CD4-positive, alpha-beta T cell treated with Interleukin-10 for 1 hour (primary cell): Measurements from ENCODE around the gene CLEC16A.
A peak's percentile ranks its signal among the peaks of the same experiment; 100 is the strongest.

Experiments used
- DNase-seq: peaks from one replicate; pipeline ENCODE4 v3.0.0-alpha.2; 2020

Gene CLEC16A

DNA sequence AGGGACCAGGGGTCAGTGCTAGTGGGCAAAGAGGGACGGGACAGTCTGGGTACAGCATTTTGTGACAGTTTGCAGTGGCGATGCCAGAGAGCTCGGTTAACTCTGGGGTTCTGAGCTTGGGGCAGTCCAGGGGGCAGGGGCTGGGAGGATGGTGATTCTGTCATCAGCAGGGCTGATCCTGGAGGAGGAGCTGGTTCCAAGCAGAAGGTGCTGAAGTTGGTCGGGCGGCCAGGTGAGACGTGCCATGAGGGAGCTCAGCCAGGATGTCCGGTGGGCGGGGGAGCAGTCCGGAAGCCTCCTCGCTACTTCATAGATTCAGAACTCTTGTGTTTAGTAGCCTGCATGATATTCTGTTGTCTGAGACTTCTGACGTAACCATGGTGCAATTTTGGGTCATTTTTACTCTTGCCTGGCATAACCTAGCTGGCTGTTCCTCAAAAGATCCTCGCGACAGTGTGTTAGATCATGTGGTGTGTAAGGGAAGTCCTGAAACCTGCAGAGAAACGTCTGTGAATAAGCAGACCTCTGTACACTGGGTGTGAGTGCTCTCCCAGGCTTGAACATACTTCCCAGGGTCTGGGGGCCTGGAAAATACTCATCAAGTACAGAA, 122.0 kb downstream of the CLEC16A start:
- no peak for DNase-seq

DNA sequence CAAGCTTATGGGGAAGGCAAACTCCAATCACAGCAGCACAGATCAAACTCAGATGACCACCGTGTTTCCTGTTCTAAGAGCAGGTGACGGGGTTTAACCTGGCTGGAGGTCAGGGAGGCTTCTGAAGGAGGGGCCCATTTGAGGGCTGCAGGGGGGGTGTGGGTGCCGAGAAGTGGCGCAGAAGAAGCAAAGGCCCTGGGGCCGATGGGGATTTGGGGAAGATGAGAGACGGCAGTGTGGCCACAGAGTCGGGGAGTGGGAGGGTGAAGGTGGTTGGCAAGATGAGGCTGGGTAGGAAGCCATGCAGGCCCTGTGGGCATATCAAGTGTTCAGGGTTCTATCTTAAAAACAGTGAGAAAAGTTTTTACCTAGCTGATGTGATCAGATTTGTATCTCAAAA, 122.9 kb downstream of the CLEC16A start:
- DNase-seq = no peak

DNA sequence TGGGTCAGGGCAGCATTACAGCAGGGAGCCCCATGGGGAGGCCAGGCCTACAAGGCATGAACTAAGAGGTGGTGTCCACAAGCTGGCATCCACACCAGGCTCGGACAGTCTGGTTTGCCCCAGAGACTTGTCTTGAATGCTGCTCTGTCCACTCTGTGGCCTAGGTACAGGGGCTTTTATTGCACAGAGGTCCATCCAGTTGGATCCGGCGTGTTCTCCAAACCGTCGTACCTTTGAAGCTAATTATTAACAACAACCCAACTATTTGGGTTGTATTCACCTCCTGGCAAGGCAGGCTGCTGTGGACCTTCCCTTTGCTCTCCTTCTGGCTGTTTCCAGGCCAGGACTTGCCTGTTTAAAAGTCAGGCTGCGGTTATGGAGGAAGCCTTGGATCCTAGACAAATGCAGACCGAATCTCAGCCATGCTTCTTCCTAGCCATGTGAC, 123.4 kb downstream of the CLEC16A start:
- DNase-seq = no peak

DNA sequence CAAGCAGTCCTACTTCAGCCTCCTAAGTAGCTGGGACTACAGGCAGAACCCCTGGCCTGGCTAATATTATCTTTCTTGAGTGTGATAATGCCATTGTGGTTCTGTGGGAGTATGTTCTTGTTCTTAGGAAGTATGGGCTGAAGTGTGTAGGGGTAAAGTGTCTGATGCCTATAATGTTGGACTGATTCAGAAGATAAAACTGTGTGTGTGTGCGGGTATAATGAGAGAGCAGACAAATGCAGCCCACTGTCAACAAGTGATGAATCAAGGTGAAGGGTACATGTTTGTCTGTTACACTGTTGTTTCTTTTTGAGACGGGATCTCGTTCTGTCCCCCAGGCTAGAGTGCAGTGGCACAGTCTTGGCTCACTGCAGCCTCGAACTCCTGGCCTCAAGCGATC, 127.5 kb downstream of the CLEC16A start:
- no peak for DNase-seq

DNA sequence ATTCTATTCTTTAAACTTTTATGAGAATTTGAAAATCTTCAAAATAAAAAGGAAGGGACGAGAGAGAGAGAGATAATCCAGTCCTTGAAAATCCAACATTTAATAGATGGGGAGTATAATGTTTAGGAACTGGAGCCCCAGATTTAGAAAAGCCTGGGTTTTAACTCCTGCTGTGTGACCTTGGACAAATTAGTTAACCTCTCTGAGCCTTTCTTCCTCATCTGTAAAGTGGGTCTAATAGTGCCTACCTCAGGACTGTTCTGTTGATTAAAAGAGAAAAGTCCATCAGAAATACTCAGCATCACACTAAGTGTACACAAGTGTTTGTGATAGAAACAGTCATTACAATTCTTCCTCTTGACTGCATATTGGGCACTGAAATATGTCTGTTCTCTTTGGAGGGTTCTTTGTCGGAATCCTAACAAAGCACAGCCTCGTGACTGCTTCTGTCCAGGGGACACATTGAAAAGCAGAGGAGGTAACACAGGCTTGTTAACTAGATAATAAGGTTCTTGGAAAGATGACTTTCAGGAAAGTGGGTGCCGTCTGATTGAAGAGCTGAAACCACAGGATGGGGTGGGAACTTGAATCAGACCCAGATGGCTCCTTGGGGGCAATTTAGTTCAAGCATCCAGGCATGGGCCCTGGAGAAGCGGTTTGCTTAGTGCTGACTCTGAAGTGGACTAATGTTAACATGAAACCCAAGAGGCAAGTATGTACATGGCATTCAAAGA, 128.2 kb downstream of the CLEC16A start:
- no peak for DNase-seq

DNA sequence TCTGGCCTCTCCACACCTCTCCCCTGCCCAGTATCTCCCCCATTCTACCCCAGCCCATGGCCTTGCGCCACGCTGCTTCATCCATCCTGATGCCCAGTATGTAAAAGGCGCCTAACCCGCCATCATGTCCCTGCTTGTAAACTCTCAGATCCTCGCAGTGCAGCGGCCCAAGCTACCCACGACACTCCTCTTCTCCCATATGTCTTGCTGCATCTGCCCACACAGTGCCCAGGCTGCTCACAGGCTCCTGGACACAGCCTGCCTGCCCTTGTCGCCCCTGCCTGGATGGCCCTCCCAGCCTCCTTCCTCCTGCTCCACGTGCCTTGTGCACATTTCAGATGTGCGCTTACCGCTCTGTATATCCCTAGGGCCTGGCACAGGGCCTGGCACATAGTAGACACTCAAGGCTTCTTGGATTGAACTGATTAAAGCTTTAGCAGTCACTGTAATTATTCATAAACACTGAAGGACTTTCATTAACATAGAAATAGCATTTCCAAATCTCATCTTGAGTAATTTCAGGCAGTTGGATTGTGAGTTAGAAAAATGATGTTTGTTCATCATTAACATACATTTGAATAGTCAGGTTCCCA, 129.1 kb downstream of the CLEC16A start:
- no peak for DNase-seq

DNA sequence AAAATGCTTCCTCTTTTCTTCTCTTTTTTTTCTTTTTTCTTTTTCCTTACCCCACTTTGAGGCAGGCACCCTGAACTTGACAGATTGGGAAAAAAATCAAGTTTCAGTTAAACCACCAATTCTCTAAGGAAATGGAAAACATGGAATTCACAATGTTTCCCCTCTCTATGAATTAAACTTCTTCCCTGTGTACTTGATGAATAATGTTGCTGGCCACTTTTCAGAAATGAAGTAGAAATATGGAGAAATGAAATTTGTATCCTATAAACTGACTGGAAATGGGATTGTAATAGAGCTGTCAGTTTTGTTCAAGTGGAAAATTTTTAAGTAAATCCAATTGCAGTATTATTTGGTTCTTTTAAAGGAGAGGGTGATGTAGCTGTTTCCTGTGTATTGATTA, 129.8 kb downstream of the CLEC16A start:
- DNase-seq = no peak

DNA sequence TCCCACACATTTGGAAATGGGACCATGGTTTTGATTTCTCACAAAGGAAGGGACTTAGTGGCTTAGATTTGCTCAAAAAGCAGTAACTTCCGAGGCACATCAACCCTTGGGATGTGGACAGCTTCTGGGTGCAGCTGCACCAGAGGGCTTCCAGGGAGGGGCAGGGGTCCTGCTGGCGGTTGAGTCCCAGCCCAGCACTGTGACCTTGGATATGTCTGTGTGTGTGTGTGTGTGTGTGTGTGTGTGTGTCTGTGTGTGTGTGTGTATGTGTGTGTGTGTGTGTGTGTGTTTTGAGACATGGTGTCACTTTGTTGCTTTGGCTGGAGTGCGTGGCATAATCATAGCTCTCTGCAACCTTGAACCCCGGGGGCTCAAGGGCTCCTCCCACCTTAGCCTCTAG, 130.8 kb downstream of the CLEC16A start:
- no peak for DNase-seq

DNA sequence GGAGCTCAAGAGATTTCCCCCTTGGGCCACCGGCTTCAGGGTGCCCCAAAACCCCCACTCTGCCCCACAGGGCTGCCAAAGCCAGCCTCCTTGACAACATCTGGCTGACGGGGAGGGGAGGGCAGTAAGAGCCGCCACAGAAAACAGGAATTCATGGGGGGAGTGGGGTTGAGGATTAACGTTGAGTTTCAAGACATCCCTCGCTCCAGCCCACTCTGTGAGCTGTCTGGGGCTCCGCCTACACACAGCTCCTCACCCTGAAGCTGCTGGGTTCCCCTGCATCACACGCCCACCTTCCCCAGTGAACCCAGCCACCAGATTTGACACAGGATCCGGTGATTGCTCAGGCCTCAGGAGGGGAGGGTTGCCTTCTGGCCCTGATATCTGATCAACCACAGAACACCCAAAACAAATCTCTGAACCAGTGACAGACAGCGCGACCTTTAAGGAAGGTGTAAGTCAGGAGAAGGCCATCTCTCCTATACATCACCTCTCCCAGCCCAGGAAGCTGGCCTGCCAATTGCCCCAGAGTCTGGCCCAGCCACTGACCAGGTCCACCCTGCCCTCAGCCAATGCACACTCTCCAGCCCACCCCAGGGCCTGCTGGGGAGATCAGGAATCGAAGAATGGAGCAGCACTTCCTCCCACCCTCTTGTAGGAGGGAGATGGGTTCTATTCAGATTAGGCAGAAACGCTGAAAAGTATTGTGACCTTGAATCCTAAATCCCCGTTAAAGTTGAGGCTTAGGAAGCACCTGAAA, 132.1 kb downstream of the CLEC16A start:
- peak; percentile 11 for DNase-seq

DNA sequence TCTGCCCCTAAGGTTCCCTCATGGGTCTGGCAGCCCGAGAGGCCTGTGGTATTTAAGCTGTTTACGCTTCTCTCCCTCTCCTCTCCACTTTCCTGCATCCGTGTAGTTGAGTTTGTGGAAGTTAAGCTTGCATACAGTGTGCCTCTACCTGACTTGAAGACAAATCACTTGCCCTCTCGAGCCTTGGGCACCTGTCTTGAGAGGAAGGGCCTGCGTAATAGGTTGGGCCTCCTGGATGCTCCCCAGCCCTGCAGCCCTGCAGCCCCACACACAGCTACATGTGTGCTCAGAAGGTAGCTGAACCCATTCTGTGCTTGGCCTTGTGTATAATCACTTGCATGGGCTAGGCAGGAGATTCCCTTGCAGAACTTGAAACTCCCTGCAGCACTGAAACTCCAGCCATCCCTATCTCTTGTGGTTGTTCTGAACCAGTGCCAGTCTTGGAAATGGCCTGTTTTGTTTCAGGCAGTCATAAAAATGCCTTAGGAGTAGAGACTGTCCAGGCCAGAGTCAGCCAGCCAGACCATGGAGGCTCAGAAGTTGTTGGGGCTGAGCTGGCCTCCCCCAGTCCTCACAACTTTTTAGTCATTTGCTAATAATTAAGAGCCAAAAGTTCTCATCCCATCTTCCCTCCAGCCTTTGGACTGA, 134.6 kb downstream of the CLEC16A start:
- DNase-seq = no peak

DNA sequence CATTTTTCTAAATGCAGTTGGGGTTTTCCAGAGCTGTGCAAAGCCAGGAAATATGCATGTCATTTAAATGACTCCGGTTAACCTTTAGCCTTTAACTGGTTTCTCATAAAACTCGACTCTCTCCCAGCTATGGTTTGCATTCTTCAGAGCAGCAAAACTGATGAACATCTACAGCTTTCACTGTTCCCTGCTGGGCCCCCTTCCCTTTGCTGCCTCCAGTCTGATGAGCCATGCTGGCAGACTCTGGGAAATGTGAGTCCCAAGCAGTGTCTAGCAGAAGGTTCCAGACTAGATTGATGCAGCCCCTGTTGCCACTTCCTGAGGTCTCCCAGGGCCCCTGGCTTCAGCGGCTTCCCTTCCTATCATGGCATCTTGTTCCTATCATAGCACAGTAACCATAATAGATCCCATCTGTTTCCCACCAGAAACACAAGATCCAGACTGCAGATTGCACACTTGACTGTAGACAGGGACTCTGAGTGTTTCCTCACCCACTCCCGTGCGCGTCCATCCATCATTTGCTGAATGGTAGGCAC, 135.4 kb downstream of the CLEC16A start:
- DNase-seq = no peak

DNA sequence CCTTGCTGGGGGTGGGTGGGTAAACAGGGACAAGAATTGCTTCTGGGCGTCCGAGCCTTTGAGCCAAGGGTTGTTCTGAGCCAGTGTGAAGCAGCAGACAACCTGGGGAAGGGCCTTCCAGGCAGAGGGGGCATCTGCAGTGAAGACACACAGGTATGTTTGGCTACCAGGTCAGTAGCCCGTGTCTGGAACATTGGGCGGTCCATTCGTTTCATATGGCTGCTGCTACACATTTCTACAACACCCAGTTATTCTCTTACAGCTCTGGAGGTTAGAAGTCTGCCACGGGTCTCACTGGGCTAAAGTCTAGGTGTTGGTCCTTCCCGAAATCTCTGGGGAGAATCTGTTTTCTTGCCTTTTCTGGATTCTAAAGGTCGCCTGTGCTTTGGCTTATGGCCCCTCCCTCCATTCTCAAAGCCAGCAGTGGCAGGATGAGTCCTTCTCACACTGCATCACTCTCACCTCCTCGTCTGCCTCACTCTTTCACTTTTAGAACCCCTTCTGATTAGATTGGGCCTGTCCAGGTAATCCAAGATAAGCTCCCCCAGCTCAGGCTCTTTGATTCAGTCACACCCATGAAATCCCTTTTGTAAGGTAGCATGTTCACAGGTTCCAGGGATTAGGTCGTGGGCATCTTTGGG, 136.1 kb downstream of the CLEC16A start:
- no peak for DNase-seq

DNA sequence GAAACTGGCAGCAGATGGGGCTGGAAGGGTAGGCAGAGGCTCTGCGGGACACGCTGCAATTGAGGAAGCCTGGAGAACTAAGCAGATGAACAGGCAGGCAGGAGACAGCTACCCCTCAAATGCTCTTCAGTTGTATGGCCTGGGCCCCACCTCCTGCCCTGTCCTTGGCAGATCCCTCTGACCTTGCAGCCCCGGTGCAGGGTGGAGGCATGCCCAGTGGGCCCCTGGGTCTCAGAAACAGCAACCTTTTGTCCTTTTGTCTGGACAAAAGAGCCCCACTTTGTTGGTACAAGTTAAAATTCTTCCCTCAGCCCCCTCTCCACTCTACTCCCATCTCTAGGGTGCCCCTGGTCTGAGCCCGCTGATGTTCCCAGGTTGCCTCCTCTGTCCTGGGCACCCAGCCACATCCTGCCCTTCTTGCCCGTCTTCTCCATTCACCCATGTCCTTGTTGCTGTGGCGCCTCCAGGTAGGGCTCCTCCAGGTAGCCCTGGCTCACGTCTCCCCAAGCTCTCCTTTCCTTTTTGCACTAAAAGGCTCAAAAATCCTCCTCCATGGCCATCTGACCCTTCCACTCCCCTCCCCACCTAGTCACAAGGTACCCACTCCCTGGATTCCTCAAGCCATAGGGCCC, 136.8 kb downstream of the CLEC16A start:
- DNase-seq = no peak

DNA sequence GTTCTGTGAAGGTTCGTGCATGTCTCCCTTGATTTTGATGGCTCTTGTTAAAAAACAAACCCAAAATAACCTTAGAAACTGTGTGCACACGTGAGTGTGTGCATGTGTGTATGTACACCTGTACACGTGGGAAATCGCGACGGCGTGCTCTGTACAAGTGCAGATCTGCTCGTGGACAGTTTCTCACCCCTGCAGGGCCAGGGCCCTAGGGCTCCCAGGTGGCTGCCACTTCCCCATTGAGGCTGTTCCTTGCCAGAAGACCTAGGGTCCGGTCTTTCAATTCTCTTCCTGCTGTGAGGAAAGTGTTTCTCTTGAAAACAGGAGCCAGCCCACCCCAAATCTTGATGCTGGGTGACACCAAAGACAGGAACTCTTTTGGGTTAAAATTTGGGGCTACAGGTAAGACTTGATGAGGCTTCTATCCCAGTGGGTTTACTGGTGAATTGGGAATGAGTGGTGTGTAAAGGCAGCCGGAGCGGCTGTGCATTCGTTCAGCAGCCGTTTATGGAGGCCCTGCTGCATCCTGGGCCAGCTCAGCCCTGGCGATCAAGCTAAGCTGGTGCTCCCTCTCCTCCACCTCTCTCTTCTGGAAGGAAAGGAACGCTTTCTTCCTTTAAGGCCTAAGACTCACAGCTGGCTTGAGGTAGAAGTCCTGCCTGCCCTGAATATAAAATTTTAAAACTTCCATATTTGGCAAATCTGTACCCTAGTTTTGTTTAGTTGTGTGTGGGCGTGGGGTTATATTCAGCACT, 137.9 kb downstream of the CLEC16A start:
- no peak for DNase-seq

DNA sequence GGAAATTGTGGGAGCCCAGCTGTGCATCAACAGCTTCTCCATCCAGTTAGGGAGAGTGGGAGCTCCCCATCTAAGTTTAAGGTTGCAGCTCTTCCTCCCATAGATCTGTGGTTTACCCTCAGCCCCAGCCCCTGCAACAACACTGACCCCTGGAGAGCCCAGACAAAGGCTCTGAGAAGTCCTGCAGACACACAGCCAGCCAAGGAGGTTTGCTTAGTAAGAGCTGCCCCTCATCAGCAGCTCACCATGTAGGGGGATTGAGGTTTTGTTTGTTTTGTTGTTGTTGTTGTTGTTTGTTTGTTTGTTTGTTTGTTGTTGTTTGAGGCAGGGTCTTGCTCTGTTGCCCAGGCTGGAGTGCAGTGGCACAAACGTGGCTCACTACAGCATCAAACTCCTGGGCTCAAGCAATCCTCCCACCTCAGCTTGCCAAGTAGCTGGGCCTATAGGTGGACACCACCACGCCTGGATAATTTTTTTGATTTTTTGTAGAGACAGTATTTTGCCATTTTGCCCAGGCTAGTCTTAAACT, 138.6 kb downstream of the CLEC16A start:
- no peak for DNase-seq

DNA sequence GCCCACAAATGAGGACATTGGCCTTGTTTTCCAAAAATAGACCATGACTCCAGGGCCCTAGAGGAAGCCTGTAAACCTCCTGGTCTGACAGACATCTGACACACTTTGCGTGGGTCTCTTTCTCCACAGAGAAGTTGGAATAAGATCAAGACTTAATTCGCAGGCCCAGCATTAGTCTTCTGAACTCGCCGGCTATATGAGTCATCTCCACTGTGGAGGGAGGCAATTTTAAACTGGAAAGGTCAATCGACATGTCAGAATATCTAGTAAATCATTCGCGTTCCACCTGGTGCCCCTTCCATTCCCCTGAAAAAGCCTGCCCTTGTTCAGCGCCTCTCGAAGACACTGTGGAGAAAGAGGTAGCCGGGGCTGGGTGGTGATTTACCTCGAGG, 140.1 kb downstream of the CLEC16A start:
- no peak for DNase-seq

DNA sequence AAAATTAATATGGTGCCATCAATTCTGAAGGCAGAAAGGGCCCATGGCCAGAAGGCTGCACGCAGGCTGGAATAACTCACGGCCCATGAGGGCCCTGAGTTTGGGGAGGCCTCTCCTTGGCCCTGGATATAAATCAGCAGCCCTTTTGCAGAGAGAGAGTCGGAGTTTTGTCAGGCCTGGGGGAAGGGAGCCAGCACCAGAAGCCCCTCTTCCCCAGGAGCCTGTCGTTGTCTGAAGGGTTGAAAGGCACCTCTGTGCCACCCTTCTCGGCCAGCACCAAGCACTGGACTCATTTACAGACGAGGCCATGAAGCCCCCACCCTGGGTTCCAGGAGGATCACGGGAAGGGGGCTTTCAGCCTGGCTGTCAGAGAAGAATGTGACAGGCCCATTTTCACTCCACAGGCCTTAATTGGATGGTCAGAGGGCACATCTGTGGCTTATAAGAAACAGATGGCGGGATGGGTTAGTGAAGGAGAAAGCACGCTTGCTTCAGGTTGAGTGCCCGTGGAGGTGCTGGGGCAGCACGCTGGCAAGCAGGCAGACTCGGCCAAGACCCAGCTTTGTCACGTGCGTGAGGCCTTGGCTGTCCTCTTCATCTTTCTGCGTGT, 140.6 kb downstream of the CLEC16A start:
- DNase-seq = no peak

DNA sequence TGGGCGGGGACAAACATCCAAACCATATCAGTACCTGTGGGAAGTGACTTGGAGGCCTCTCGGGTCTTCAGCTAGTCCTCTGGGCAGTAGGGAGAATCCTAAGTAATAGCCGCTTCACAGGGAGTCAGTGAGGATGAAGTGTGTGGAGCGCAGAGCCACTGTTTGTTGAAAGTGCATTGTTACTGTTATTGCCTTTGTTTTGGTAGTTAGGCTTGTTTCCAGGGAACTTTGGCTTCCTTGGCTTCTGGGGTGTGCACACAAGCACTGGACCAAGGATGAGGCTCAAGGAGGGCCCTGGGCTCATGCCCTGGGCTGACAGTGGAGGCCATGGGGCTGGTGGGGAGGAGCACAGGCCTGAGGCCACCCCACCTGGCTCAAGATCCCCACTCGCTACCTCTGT, 141.6 kb downstream of the CLEC16A start:
- no peak for DNase-seq

DNA sequence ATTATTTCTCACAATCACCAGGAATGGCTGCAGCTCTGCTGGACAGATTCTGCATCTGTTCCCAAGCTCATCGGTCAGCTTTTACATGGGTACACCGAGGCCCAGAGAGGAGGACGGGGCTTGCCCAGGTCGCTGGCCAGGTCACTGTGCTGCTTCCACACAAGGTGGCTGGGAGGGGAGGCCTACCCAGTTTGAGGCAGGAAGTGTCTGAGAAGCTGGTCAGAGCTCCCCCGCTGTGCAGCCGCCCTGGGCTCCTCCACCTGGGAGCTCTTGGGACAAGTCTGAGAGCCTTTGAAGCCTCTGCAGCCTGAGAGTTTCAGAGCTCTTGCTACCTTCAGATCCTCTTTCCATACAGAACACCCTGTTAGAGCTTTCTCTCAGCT, 143.3 kb downstream of the CLEC16A start:
- no peak for DNase-seq

DNA sequence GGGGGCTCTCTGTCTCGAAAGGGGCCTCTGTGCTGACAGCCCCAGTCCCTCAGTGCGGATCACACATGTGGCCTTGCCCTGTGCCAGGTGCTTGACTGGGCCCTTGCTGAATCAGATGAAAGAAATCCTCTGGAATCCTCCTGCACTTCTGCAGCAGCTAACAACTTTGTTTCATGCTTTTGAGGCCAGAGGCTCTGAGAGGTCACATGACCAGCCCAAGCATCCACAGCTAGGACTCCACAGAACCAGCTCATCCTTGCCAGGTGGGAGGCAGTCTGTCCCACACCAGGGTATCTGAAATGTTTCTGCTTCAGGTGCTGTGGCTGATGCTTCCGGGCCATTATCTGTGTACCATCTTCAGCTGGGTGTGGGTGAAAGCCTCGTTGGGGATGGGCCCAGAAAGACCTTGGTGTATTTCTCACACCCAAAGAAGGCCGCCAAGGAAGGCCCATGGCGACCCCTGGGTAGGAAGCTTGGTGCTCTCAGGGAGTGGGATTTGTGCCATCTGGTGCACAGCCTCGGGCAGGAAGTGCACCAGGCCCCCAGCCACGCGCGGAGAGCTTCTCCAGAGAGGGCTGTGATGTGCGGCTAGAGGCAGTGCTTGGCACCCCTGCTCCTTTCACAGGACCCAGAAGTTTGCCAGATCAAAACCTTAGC, 143.8 kb downstream of the CLEC16A start:
- DNase-seq = peak; percentile 34
